Measurements from ENCODE around the gene SIRT3.

Gene SIRT3

GRCh38 chr11:212150-213100, 23.7 kb downstream of the SIRT3 start:
- Histone ChIP-seq H3K27me3 (ENCODE audit: control insufficient read depth in 1 of 2, insufficient read depth in 1 of 2, low read length in 2 of 2) (no peaks in the 10 kb centered on the region), H3K14ac (ENCODE audit: low read length in 2 of 2) (no peak overlapping the region), H2BK12ac (ENCODE audit: low read length in 2 of 2) (no peak overlapping the region), H3K4me3 (ENCODE audit: insufficient read depth in 1 of 2, low read depth in 1 of 2, low read length in 2 of 2) (no peak overlapping the region), H2BK15ac (ENCODE audit: low read depth, poor library complexity, severe bottlenecking) (no peak overlapping the region), H3K36me3 (ENCODE audit: control insufficient read depth in 1 of 2, insufficient read depth in 2 of 2, low read depth in 1 of 2, low read length in 2 of 2) (peaks cover 69 to 72% of the 10 kb centered on the region in 2 experiments), H3K4ac (ENCODE audit: low read depth in 1 of 2, low read length in 2 of 2) (no peak overlapping the region), H3K18ac (ENCODE audit: low read depth in 1 of 2, low read length in 2 of 2) (no peak overlapping the region), H2AK5ac (ENCODE audit: low read length, severe bottlenecking) (no peak overlapping the region), H3K27ac (ENCODE audit: low read length, poor library complexity, severe bottlenecking) (no peak overlapping the region), H3K4me1 (ENCODE audit: control insufficient read depth, insufficient read depth, low read depth, low read length) (peaks cover 37% of the 10 kb centered on the region), H3K23ac (ENCODE audit: low read length in 2 of 2) (no peak overlapping the region), H2BK5ac (ENCODE audit: low read depth, low read length, poor library complexity, severe bottlenecking) (no peak overlapping the region), H3K9ac (ENCODE audit: low read length) (no peak overlapping the region), H2BK120ac (ENCODE audit: low read depth, low read length) (no peak overlapping the region), H4K91ac (ENCODE audit: low read length) (no peak overlapping the region), H3K4me2 (ENCODE audit: low read length, poor library complexity, severe bottlenecking) (no peak overlapping the region), H4K8ac (ENCODE audit: low read length) (no peak overlapping the region), H2AFZ (ENCODE audit: low read depth, low read length) (no peak overlapping the region), H3K79me1 (replicated peaks; ENCODE audit: low read length, poor library complexity, severe bottlenecking) (peaks cover 14% of the 10 kb centered on the region), H3K9me3 (ENCODE audit: control insufficient read depth, low read length) (no peaks in the 10 kb centered on the region)
- DNase-seq, result no peak
- 95% methylated on average over 11 of the region's 17 CpGs for WGBS

GRCh38 chr11:211741-212140, 24.4 kb downstream of the SIRT3 start:
- H3K4ac ChIP-seq (ENCODE audit: low read depth in 1 of 2, low read length in 2 of 2), result no peak overlapping the region
- peak overlapping the region; percentile 98 for H3K9ac ChIP-seq (ENCODE audit: low read length)
- H3K14ac ChIP-seq (ENCODE audit: low read length in 2 of 2), result no peak overlapping the region
- no peak overlapping the region for H3K27ac ChIP-seq (ENCODE audit: low read length, poor library complexity, severe bottlenecking)
- H4K91ac ChIP-seq (ENCODE audit: low read length), result no peak overlapping the region
- no peak overlapping the region for H2AFZ ChIP-seq (ENCODE audit: low read depth, low read length)
- H3K18ac ChIP-seq (ENCODE audit: low read depth in 1 of 2, low read length in 2 of 2), result no peak overlapping the region
- H3K27me3 ChIP-seq (ENCODE audit: control insufficient read depth in 1 of 2, insufficient read depth in 1 of 2, low read length in 2 of 2), result no peaks in the 10 kb centered on the region
- DNase-seq, result no peak
- no peak overlapping the region for H3K4me3 ChIP-seq (ENCODE audit: insufficient read depth in 1 of 2, low read depth in 1 of 2, low read length in 2 of 2)
- H3K36me3 ChIP-seq (ENCODE audit: control insufficient read depth in 1 of 2, insufficient read depth in 2 of 2, low read depth in 1 of 2, low read length in 2 of 2), result peaks cover 69 to 72% of the 10 kb centered on the region in 2 experiments
- WGBS, result over 99% methylated on average over 8 of the region's 9 CpGs
- no peak overlapping the region for H2AK5ac ChIP-seq (ENCODE audit: low read length, severe bottlenecking)
- H3K9me3 ChIP-seq (ENCODE audit: control insufficient read depth, low read length), result no peaks in the 10 kb centered on the region
- H3K79me1 ChIP-seq (replicated peaks; ENCODE audit: low read length, poor library complexity, severe bottlenecking), result peaks cover 14% of the 10 kb centered on the region
- no peak overlapping the region for H4K8ac ChIP-seq (ENCODE audit: low read length)
- no peak overlapping the region for H3K4me2 ChIP-seq (ENCODE audit: low read length, poor library complexity, severe bottlenecking)
- H2BK120ac ChIP-seq (ENCODE audit: low read depth, low read length), result no peak overlapping the region
- H3K4me1 ChIP-seq (ENCODE audit: control insufficient read depth, insufficient read depth, low read depth, low read length), result peaks cover 37% of the 10 kb centered on the region
- no peak overlapping the region for H2BK15ac ChIP-seq (ENCODE audit: low read depth, poor library complexity, severe bottlenecking)
- H2BK5ac ChIP-seq (ENCODE audit: low read depth, low read length, poor library complexity, severe bottlenecking), result no peak overlapping the region
- H3K23ac ChIP-seq (ENCODE audit: low read length in 2 of 2), result no peak overlapping the region
- H2BK12ac ChIP-seq (ENCODE audit: low read length in 2 of 2), result no peak overlapping the region

- peak overlapping the region; percentile 27 for H2AK5ac ChIP-seq (ENCODE audit: low read length, severe bottlenecking)
- no peak overlapping the region for H4K91ac ChIP-seq (ENCODE audit: low read length)
- DNase-seq, result no peak
- peaks cover 65 to 68% of the 10 kb centered on the region in 2 experiments for H3K36me3 ChIP-seq (ENCODE audit: control insufficient read depth in 1 of 2, insufficient read depth in 2 of 2, low read depth in 1 of 2, low read length in 2 of 2)
- H3K18ac ChIP-seq (ENCODE audit: low read depth in 1 of 2, low read length in 2 of 2), result no peak overlapping the region
- peak overlapping the region; percentile 98 for H3K9ac ChIP-seq (ENCODE audit: low read length)
- 97% methylated on average over 5 of the region's 5 CpGs for WGBS
- H3K4me1 ChIP-seq (ENCODE audit: control insufficient read depth, insufficient read depth, low read depth, low read length), result peaks cover 40% of the 10 kb centered on the region
- H2BK15ac ChIP-seq (ENCODE audit: low read depth, poor library complexity, severe bottlenecking), result peak overlapping the region; percentile 39
- H3K4ac ChIP-seq (ENCODE audit: low read depth in 1 of 2, low read length in 2 of 2), result no peak overlapping the region
- H3K9me3 ChIP-seq (ENCODE audit: control insufficient read depth, low read length), result no peaks in the 10 kb centered on the region
- H3K4me2 ChIP-seq (ENCODE audit: low read length, poor library complexity, severe bottlenecking), result no peak overlapping the region
- H3K4me3 ChIP-seq (ENCODE audit: insufficient read depth in 1 of 2, low read depth in 1 of 2, low read length in 2 of 2), result no peak overlapping the region
- no peak overlapping the region for H2BK12ac ChIP-seq (ENCODE audit: low read length in 2 of 2)
- H2BK5ac ChIP-seq (ENCODE audit: low read depth, low read length, poor library complexity, severe bottlenecking), result no peak overlapping the region
- no peak overlapping the region for H2AFZ ChIP-seq (ENCODE audit: low read depth, low read length)
- H3K79me1 ChIP-seq (replicated peaks; ENCODE audit: low read length, poor library complexity, severe bottlenecking), result peaks cover 14% of the 10 kb centered on the region
- no peaks in the 10 kb centered on the region for H3K27me3 ChIP-seq (ENCODE audit: control insufficient read depth in 1 of 2, insufficient read depth in 1 of 2, low read length in 2 of 2)
- H4K8ac ChIP-seq (ENCODE audit: low read length), result no peak overlapping the region
- H3K14ac ChIP-seq (ENCODE audit: low read length in 2 of 2), result no peak overlapping the region
- no peak overlapping the region for H2BK120ac ChIP-seq (ENCODE audit: low read depth, low read length)
- H3K23ac ChIP-seq (ENCODE audit: low read length in 2 of 2), result no peak overlapping the region
- peak overlapping the region; percentile 88 for H3K27ac ChIP-seq (ENCODE audit: low read length, poor library complexity, severe bottlenecking)
These were observed 24.8 kb downstream of the SIRT3 start for GRCh38 chr11:211295-211694.

GRCh38 chr11:210803-211180, 25.4 kb downstream of the SIRT3 start:
- no peaks in the 10 kb centered on the region for H3K9me3 ChIP-seq (ENCODE audit: control insufficient read depth, low read length)
- no peak overlapping the region for H3K18ac ChIP-seq (ENCODE audit: low read depth in 1 of 2, low read length in 2 of 2)
- 92% methylated on average over 5 of the region's 5 CpGs for WGBS
- H2AK5ac ChIP-seq (ENCODE audit: low read length, severe bottlenecking), result peak overlapping the region; percentile 9
- peak overlapping the region; percentile 98 for H3K9ac ChIP-seq (ENCODE audit: low read length)
- no peak for DNase-seq
- peaks cover 62 to 63% of the 10 kb centered on the region in 2 experiments for H3K36me3 ChIP-seq (ENCODE audit: control insufficient read depth in 1 of 2, insufficient read depth in 2 of 2, low read depth in 1 of 2, low read length in 2 of 2)
- no peak overlapping the region for H3K4ac ChIP-seq (ENCODE audit: low read depth in 1 of 2, low read length in 2 of 2)
- no peak overlapping the region for H2BK15ac ChIP-seq (ENCODE audit: low read depth, poor library complexity, severe bottlenecking)
- no peak overlapping the region for H3K4me2 ChIP-seq (ENCODE audit: low read length, poor library complexity, severe bottlenecking)
- H3K4me3 ChIP-seq (ENCODE audit: insufficient read depth in 1 of 2, low read depth in 1 of 2, low read length in 2 of 2), result peak overlapping the region in 1 of 2 experiments; percentile 97
- no peak overlapping the region for H4K91ac ChIP-seq (ENCODE audit: low read length)
- H3K79me1 ChIP-seq (replicated peaks; ENCODE audit: low read length, poor library complexity, severe bottlenecking), result peaks cover 14% of the 10 kb centered on the region
- no peak overlapping the region for H2BK120ac ChIP-seq (ENCODE audit: low read depth, low read length)
- H3K4me1 ChIP-seq (ENCODE audit: control insufficient read depth, insufficient read depth, low read depth, low read length), result peaks cover 45% of the 10 kb centered on the region
- H3K14ac ChIP-seq (ENCODE audit: low read length in 2 of 2), result no peak overlapping the region
- no peak overlapping the region for H2AFZ ChIP-seq (ENCODE audit: low read depth, low read length)
- no peaks in the 10 kb centered on the region for H3K27me3 ChIP-seq (ENCODE audit: control insufficient read depth in 1 of 2, insufficient read depth in 1 of 2, low read length in 2 of 2)
- no peak overlapping the region for H3K23ac ChIP-seq (ENCODE audit: low read length in 2 of 2)
- no peak overlapping the region for H2BK12ac ChIP-seq (ENCODE audit: low read length in 2 of 2)
- H4K8ac ChIP-seq (ENCODE audit: low read length), result no peak overlapping the region
- H2BK5ac ChIP-seq (ENCODE audit: low read depth, low read length, poor library complexity, severe bottlenecking), result no peak overlapping the region
- H3K27ac ChIP-seq (ENCODE audit: low read length, poor library complexity, severe bottlenecking), result peak overlapping the region; percentile 88

All from mesenchymal stem cell (in vitro differentiated cells and primary cell).